K562 (cell line): ENCODE data around the gene COL5A3. TPM values are rescaled to one million over a fixed set of nuclear protein-coding genes. Genes with fewer than 3 reads are reported as not detected.

ENCODE experiments used
- MEIS2 ChIP-seq: fragments of 450-650 bp; IDR thresholded peaks from 2 replicates; pipeline ENCODE4 v1.6.1; 2014; ENCODE audit warnings: mild to moderate bottlenecking; ENCODE audit not compliant: partially characterized antibody
- MYBL2 ChIP-seq, 2 experiments: fragments of 450-650 bp in 1 of 2; sonication (generic) in 1 of 2; formaldehyde crosslinking in 1 of 2; IDR thresholded peaks; 2 replicates each; pipeline versions ENCODE4 v1.6.1 to v1.8.1; 2017 to 2022; ENCODE audit warnings: borderline replicate concordance in 1 of 2, inconsistent platforms in 1 of 2, low read depth in 1 of 2, mild to moderate bottlenecking in 1 of 2, missing genetic modification reagents in 1 of 2, moderate library complexity in 1 of 2
- NRF1 ChIP-seq, 2 experiments: fragments of 450-650 bp; IDR thresholded peaks in 1 of 2; conservative IDR thresholded peaks in 1 of 2; 2 replicates each; pipeline ENCODE4 v1.6.1; 2014; ENCODE audit warnings: mild to moderate bottlenecking in 2 of 2
- RAD21 ChIP-seq, 2 experiments: fragments of 250-450 bp in 1 of 2; fragments of 450-650 bp in 1 of 2; sonication (Bioruptor Pico) in 1 of 2; formaldehyde crosslinking in 1 of 2; IDR thresholded peaks in 1 of 2; conservative IDR thresholded peaks in 1 of 2; 2 replicates each; pipeline versions ENCODE4 v1.4.0 to v1.8.0; 2020 to 2022; ENCODE audit warnings: mild to moderate bottlenecking in 2 of 2, moderate library complexity in 1 of 2
- THRAP3 ChIP-seq: fragments of 450-650 bp; IDR thresholded peaks from 2 replicates; pipeline ENCODE4 v1.6.1; 2016; ENCODE audit warnings: mild to moderate bottlenecking, inconsistent platforms, borderline replicate concordance
- ZFP1 ChIP-seq: fragments of 450-650 bp; formaldehyde crosslinking; IDR thresholded peaks from 2 replicates; pipeline ENCODE4 v1.4.0; 2020; ENCODE audit warnings: mild to moderate bottlenecking, mixed read lengths
- ZNF639 ChIP-seq, 2 experiments: fragments of 200-800 bp in 1 of 2; sonication (Bioruptor generic) in 1 of 2; sonication (generic) in 1 of 2; formaldehyde crosslinking in 1 of 2; IDR thresholded peaks in 1 of 2; conservative IDR thresholded peaks in 1 of 2; 2 replicates each; pipeline versions ENCODE4 v1.5.0 to v1.6.1; 2016 to 2020; ENCODE audit warnings: missing compliant biosample characterization in 1 of 2, missing genetic modification characterization in 1 of 2, missing genetic modification reagents in 1 of 2
- ZNF75A ChIP-seq: fragments of 450-650 bp; formaldehyde crosslinking; IDR thresholded peaks from 2 replicates; pipeline ENCODE4 v1.4.0; 2020; ENCODE audit warnings: mild to moderate bottlenecking
- polyA plus RNA-seq, 8 experiments: library from polyadenylated mRNA; depleted of rRNA in 4 of 8; stranded (reverse) in 5 of 8; unstranded in 3 of 8; fragments of >200 nt; fragmentation: Nextera tagmentation in 2 of 8; fragmentation: Illumina TruSeq in 1 of 8; extraction: Ambion mirVana in 2 of 8; extraction: Trizol in 1 of 8; gene quantifications; 2 replicates each; pipeline versions ENCODE4 v1.2.1 to v1.2.3, GENCODE V29; 2011 to 2014; ENCODE audit warnings: inconsistent platforms in 1 of 8, missing spikeins in 1 of 8
- total RNA-seq, 7 experiments: library from RNA; depleted of rRNA in 6 of 7; stranded (reverse); fragments of >200 nt in 6 of 7; fragmentation: Illumina TruSeq in 2 of 7; extraction: Trizol in 2 of 7; gene quantifications; 2 replicates each; pipeline versions ENCODE4 v1.2.1 to v1.2.3, GENCODE V29; 2011 to 2021; ENCODE audit warnings: low replicate concordance in 1 of 7

COL5A3 gene
- total and polyA plus RNA-seq, 9 of the 15 experiments (the other 6 are each of a cell fraction or from before 2014, with no cell fraction given), result 0.01 to 0.02 TPM; not detected in 7

- no peak for TF ChIP-seq THRAP3
- no peak for TF ChIP-seq RAD21 (CRISPR knock-in tag; conservative IDR thresholded peaks at IDR 0.05 in 1 of 2, IDR thresholded peaks at IDR 0.05 in 1 of 2)
- no peak for TF ChIP-seq ZNF639 (CRISPR knock-in tag; conservative IDR thresholded peaks at IDR 0.05 in 1 of 2, IDR thresholded peaks at IDR 0.05 in 1 of 2)
- no peak for TF ChIP-seq MYBL2 (IDR thresholded peaks at IDR 0.05; ENCODE audit: low read depth)
- no peak for TF ChIP-seq MYBL2 (CRISPR knock-in tag; IDR thresholded peaks at IDR 0.05; ENCODE audit: borderline replicate concordance)
- TF ChIP-seq MEIS2, result no peak
- TF ChIP-seq NRF1 (conservative IDR thresholded peaks at IDR 0.05 in 1 of 2, IDR thresholded peaks at IDR 0.05 in 1 of 2), result no peak
- TF ChIP-seq ZNF75A, result no peak
- no peak for TF ChIP-seq ZFP1 (CRISPR knock-in tag)
- TF ChIP-seq, all 486 proteins: peak for 0
Observed at GRCh38 chr19:9981406-9982260, 28.7 kb downstream of the COL5A3 start (continued).
